ENCODE data around the gene ZNF439. TPM values are rescaled to one million over a fixed set of nuclear protein-coding genes. Genes with fewer than 3 reads are reported as not detected.
A peak's percentile ranks its signal among the peaks of the same experiment; 100 is the strongest.
"Not testable (repeated sequence)": the region's sequence is repeated elsewhere in the genome, so short reads cannot be mapped to it uniquely, and the experiment has no call there.

Gene ZNF439
- total RNA-seq, 4 donors from 2014 or later: 13.8 to 22.9 (median 18.6) TPM

GRCh38 chr19:11882606-11883005, 34.1 kb downstream of the ZNF439 start:
- H3K4me3 ChIP-seq (replicated peaks in 1 of 3): no peak overlapping the region

GRCh38 chr19:11887234-11887610, 38.7 kb downstream of the ZNF439 start:
- no peak for TF ChIP-seq POLR2A (IDR thresholded peaks at IDR 0.05)
- no peak for TF ChIP-seq CTCF (IDR thresholded peaks at IDR 0.05)
- no peaks in the 10 kb centered on the region for H3K27me3 ChIP-seq
- H3K27ac ChIP-seq: peak overlapping the region in 2 of 3 donors; percentile 73 to 87
- peaks cover 3 to 5% of the 10 kb centered on the region in 2 donors for H3K4me1 ChIP-seq
- intact Hi-C loops (cut with DNase I): loop anchor here (10.0 kb wide), 1 partner anchor 258 kb away; the partner anchor contains the start of gene ZNF20
- WGBS, 2 donors: 27 to 29% methylated on average over 7 of the region's 7 CpGs
- H3K9me3 ChIP-seq: no peaks in the 10 kb centered on the region
- H3K36me3 ChIP-seq: no peaks in the 10 kb centered on the region
- no peak for DNase-seq
- no peak overlapping the region for H3K4me3 ChIP-seq (replicated peaks in 1 of 3)

More at GRCh38 chr19:11882606-11883005, 34.1 kb downstream of the ZNF439 start:
- TF ChIP-seq POLR2A (IDR thresholded peaks at IDR 0.05): no peak
- no peak for TF ChIP-seq CTCF (IDR thresholded peaks at IDR 0.05)
- no peaks in the 10 kb centered on the region for H3K36me3 ChIP-seq
- intact Hi-C loops (cut with DNase I): loop anchor here (5.0 to 10.0 kb wide), 2 partner anchors 105 to 262 kb away; partner anchors contain the start of gene ZNF20
- no peak overlapping the region for H3K27ac ChIP-seq
- no peaks in the 10 kb centered on the region for H3K9me3 ChIP-seq
- peaks cover 0 to 3% of the 10 kb centered on the region in 2 donors for H3K4me1 ChIP-seq
- WGBS, 2 donors: 72 to 78% methylated on average over 2 of the region's 2 CpGs
- no peak for DNase-seq
- H3K27me3 ChIP-seq: no peaks in the 10 kb centered on the region

- WGBS, 2 donors: 0 to 1% methylated on average over 41 to 50 of the region's 56 CpGs
- intact Hi-C loops (cut with DNase I): loop anchor here (10.0 kb wide), 1 partner anchor 257 kb away; the partner anchor contains the start of gene ZNF20
Measured at GRCh38 chr19:11887611-11888531, 39.3 kb downstream of the ZNF439 start, which contains the start of gene ZNF69. Gene ZNF69 (plus strand): TSS chr19:11887782. CDS start chr19:11887924, 142 bp downstream.

GRCh38 chr19:11889901-11890300, 41.4 kb downstream of the ZNF439 start:
- not testable (repeated sequence) for H3K4me3 ChIP-seq (replicated peaks in 1 of 3); H3K9me3 ChIP-seq; H3K4me1 ChIP-seq; H3K27me3 ChIP-seq; H3K36me3 ChIP-seq; DNase-seq; H3K27ac ChIP-seq
- intact Hi-C loops (cut with DNase I): loop anchor here (10.0 kb wide), 1 partner anchor 255 kb away; the partner anchor contains the start of gene ZNF20
- WGBS, 2 donors: 76 to 83% methylated on average over 6 of the region's 6 CpGs

More at GRCh38 chr19:11887611-11888531, 39.3 kb downstream of the ZNF439 start, which contains the start of gene ZNF69:
- no peaks in the 10 kb centered on the region for H3K27me3 ChIP-seq
- H3K4me1 ChIP-seq: peaks cover 3 to 5% of the 10 kb centered on the region in 2 donors
- H3K36me3 ChIP-seq: no peaks in the 10 kb centered on the region
- DNase-seq: peak; percentile 96
- TF ChIP-seq CTCF (IDR thresholded peaks at IDR 0.05) (peak in 3 of 6 experiments; percentile 15 to 22 (median 18)), POLR2A (IDR thresholded peaks at IDR 0.05) (peak; percentile 20 to 88)
- peak within 1 kb of the TSS; percentile 41 to 56 (median 45) for H3K4me3 ChIP-seq (replicated peaks in 1 of 3)
- H3K27ac ChIP-seq: peak within 1 kb of the TSS; percentile 73 to 87 (median 73)
- no peaks in the 10 kb centered on the region for H3K9me3 ChIP-seq

- WGBS, 2 donors: 90 to 92% methylated on average over 5 of the region's 5 CpGs
- Histone ChIP-seq H3K36me3 (no peaks in the 10 kb centered on the region), H3K4me1 (peaks cover 3 to 5% of the 10 kb centered on the region in 2 donors), H3K27me3 (no peaks in the 10 kb centered on the region), H3K4me3 (replicated peaks in 1 of 3) (no peak overlapping the region), H3K27ac (no peak overlapping the region), H3K9me3 (no peaks in the 10 kb centered on the region)
- intact Hi-C loops (cut with DNase I): no loop called here
- TF ChIP-seq CTCF (IDR thresholded peaks at IDR 0.05) (no peak), POLR2A (IDR thresholded peaks at IDR 0.05) (no peak)
- DNase-seq: no peak
Measured at GRCh38 chr19:11890634-11891033, 42.1 kb downstream of the ZNF439 start.

Measured in thyroid gland (tissue), 4 donors.